GM13976 (cell line): Measurements from ENCODE around the gene SLC26A9.

Experiments
- DNase-seq: peaks from one replicate; pipeline ENCODE4 v3.0.0; 2012; ENCODE audit warnings: low spot score
- CTCF ChIP-seq: IDR thresholded peaks from 2 replicates; pipeline ENCODE4 v1.5.1; 2012; ENCODE audit warnings: borderline replicate concordance, mild to moderate bottlenecking; ENCODE audit not compliant: insufficient read depth; ENCODE audit errors: extremely low read depth, missing control alignments, control extremely low read depth
- in situ Hi-C: fragments of 300-500 bp; cut with MboI; formaldehyde crosslinking; loops from one replicate; pipeline ENCODE4 v1.12.0; 2022; ENCODE audit warnings: low sequenced_read_pairs, mixed read lengths, inconsistent platforms; ENCODE audit not compliant: unreplicated experiment

Gene SLC26A9

GRCh38 chr1:205969229-205969628 is 26.0 kb upstream of the SLC26A9 start:
- DNase-seq = no peak
- in situ Hi-C loops = no loop called here
- no peak for TF ChIP-seq CTCF

GRCh38 chr1:205967554-205968335 is 24.5 kb upstream of the SLC26A9 start:
- no peak for TF ChIP-seq CTCF
- in situ Hi-C loops = no loop called here
- no peak for DNase-seq

- no peak for TF ChIP-seq CTCF
- in situ Hi-C loops = no loop called here
- DNase-seq = no peak
Observed at GRCh38 chr1:205965036-205965884, 22.0 kb upstream of the SLC26A9 start.

GRCh38 chr1:205963352-205964155 is 20.3 kb upstream of the SLC26A9 start:
- DNase-seq = no peak
- no peak for TF ChIP-seq CTCF
- in situ Hi-C loops = no loop called here

GRCh38 chr1:205962821-205963221 is 19.6 kb upstream of the SLC26A9 start:
- in situ Hi-C loops = no loop called here
- no peak for TF ChIP-seq CTCF
- DNase-seq = no peak

- no peak for TF ChIP-seq CTCF
- DNase-seq = no peak
- in situ Hi-C loops = no loop called here
Observed at GRCh38 chr1:205961991-205962820, 18.9 kb upstream of the SLC26A9 start.
